ENCODE results near the gene CMTM3. TPM values are rescaled to one million over a fixed set of nuclear protein-coding genes. Genes with fewer than 3 reads are reported as not detected.
"Not testable (repeated sequence)": the region's sequence is repeated elsewhere in the genome, so short reads cannot be mapped to it uniquely, and the experiment has no call there.

The CMTM3 gene
- total RNA-seq, 1 donor from 2014 or later: 41.9 TPM

- peak; percentile 83 for DNase-seq (ENCODE audit: low spot score)
Measured at GRCh38 chr16:66608241-66609138, 4.0 kb downstream of the CMTM3 start.

DNA sequence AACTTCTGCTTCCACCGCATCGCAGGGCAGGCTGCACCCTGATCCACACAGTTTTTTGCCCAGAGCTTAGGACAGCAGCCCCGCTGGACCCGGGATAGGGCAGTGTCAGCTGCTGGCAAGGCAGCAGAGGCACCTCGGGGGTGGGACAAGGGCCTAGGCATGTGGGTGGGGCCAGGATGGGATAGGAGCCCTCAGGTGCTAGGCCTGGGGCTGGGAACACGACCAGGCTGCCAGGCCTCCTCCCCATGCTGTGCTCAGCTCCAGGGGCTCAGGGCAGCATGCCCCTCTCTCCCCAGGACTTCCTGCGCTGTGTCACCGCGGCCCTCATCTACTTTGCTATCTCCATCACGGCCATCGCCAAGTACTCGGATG, 4.6 kb downstream of the CMTM3 start:
- no peak for DNase-seq (ENCODE audit: low spot score)

DNA sequence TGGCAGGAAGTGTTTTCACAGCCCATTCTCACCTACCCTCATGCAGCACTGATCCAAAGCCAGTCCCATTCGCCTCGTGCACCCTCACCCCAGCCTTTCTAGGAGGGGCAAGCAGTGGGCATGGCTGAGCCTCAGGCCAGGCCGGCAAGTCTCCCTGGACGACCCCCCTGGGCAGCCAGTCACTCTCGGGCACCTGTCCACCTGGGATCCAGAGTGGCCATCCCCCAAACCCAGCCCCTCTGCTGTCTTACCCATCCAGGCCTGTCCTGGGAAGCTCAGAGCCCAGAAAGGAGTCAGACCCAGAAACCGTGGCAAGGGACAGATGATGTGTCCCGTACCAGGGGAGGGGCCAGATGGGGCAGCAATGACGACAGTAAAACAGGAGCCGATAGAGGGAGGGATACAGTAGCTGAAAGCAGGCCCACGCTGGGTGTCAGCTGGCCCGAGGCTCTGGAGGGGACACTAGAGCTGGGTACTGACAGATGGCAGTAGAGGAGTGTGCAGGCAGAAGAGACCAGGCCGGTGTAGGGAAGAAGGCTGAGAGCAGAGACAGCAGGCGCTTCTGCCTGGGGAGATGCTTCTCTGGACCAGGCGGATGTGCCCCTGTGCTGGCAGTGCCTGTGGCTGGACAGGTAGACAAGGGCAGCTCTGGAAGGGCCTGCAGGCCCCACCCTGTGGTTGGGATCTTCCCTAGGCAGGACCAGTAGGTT, 5.8 kb downstream of the CMTM3 start:
- no peak for DNase-seq (ENCODE audit: low spot score)

- not testable (repeated sequence) for DNase-seq (ENCODE audit: low spot score)
Measured at GRCh38 chr16:66611911-66612310, 7.4 kb downstream of the CMTM3 start.

DNA sequence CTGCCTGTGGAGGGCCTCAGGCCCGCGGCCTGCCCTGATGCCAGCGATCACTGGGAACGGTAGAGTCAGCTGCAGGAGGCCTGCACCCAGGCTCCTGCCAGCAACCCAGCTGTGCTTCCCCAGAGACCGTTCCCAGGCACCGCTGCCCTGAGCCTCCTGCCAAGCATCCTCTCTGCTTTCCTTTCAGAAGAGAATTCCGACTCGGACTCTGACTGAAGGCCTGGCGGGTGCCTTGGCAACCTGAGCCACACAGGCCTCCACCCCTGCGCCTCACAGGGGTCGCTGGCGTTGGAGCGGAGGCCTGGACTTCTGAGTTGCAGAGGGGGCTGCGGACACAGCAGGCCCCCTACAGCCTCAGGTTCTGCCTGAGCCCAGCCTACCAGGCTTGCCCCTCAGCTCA, 7.9 kb downstream of the CMTM3 start:
- no peak for DNase-seq (ENCODE audit: low spot score)

GRCh38 chr16:66614161-66614802, 9.8 kb downstream of the CMTM3 start:
- DNase-seq (ENCODE audit: low spot score): no peak

DNA sequence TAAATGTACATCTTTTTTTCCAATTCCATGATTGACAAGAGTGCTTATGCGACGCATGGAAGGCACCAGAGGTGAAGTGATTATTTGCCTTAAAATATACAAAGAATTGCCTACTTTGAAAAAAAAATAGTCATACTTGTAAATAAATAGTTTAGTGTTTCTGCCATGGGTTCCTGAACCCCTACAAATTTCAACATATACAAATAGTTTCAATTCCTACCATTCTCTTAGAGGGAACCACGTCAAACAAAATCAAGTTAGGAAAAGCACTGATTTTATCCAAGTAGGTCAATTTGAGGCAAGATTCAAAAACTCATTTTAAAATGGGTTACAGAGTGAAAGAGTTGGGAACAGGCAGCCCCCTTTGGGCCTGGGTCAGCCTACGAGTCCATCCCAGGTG, 11.7 kb downstream of the CMTM3 start:
- no peak for DNase-seq (ENCODE audit: low spot score)

GRCh38 chr16:66616592-66616991, 12.1 kb downstream of the CMTM3 start:
- no peak for DNase-seq (ENCODE audit: low spot score)

- no peak for DNase-seq (ENCODE audit: low spot score)
Measured at GRCh38 chr16:66617010-66617434, 12.5 kb downstream of the CMTM3 start.

GRCh38 chr16:66617728-66618127, 13.2 kb downstream of the CMTM3 start:
- no peak for DNase-seq (ENCODE audit: low spot score)

GRCh38 chr16:66618588-66619375, 14.3 kb downstream of the CMTM3 start:
- no peak for DNase-seq (ENCODE audit: low spot score)

DNA sequence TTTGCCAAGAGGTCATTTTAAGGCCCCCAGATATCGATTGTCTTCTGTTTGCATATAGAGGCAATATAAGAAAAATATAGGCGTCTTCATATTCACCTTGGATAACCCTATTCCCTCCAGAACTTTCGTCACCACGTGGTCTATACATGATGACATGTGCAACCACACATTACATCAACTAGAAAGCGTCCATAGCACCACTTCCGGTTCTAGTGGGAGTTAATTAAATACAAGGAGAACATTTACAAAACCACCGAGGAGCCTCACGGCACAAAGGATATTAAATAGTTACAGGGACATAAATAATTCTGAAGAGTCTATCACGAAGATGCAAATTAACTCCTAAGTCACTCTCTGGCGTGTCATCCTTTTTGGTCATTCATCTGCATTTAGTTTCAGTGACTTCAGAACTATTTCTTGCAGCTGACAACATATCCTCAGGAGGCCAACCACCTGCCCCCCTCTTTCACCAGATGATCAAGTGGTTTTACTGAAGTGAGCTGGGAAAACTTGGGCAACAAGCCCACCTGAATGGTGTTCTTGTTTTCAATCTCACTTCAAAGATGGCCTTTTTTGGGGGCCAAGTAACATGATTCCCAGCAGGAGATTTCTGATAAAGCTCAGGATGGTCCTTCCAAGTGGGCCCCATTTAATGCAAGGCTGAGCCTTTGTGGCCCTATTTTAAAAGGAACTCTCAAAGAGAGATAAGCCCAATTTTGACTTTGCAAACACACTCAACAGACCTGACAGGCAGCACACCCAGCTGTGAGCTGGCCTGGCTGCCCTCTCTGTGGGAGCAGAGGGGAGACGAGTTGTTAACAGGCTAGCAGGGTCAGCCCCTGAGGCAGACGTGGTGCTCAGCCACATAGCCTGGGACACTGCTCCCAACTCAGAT, 15.3 kb downstream of the CMTM3 start:
- no peak for DNase-seq (ENCODE audit: low spot score)

- no peak for DNase-seq (ENCODE audit: low spot score)
Measured at GRCh38 chr16:66620429-66620795, 15.9 kb downstream of the CMTM3 start.

GRCh38 chr16:66621973-66622372, 17.5 kb downstream of the CMTM3 start:
- no peak for DNase-seq (ENCODE audit: low spot score)

GRCh38 chr16:66622863-66623262, 18.4 kb downstream of the CMTM3 start:
- DNase-seq (ENCODE audit: low spot score): no peak

GRCh38 chr16:66623755-66624154, 19.3 kb downstream of the CMTM3 start:
- no peak for DNase-seq (ENCODE audit: low spot score)

DNA sequence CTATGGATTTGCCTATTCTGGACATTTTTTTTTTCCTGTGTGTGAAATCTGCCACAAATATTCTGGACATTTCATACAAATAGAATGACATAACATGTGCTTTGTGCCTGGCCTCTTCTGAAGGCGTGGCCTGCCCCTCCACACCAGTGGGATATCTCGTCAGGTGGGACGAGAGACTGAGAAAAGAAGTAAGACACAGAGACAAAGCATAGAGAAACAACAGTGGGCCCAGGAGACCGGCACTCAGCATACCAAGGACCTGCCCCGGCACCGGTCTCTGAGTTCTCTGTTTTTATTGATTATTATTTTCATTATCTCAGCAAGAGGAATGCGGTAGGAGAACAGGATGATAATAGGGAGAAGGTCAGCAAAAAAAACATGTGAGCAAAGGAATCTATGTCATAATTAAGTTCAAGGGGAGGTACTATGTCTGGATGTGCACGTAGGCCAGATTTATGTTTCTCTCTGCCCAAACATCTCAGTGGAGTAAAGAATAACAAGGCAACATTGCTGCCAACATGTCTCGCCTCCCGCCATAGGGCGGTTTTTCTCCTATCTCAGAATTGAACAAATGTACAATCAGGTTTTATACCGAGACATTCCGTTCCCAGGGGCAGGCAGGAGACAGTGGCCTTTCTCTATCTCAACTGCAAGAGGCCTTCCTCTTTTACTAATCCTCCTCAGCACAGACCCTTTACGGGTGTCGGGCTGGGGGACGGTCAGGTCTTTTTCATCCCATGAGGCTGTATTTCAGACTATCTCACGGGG, 23.3 kb downstream of the CMTM3 start:
- DNase-seq (ENCODE audit: low spot score): not testable (repeated sequence)

GRCh38 chr16:66629856-66630255, 25.4 kb downstream of the CMTM3 start:
- DNase-seq (ENCODE audit: low spot score): no peak

- DNase-seq (ENCODE audit: low spot score): not testable (repeated sequence)
Measured at GRCh38 chr16:66630561-66631260, 26.2 kb downstream of the CMTM3 start.
